ENCODE data around the gene KLHDC7A.

GRCh38 chr1:18480315-18481189, at the start of gene KLHDC7A:
- no peak for TF ChIP-seq CTCF (conservative IDR thresholded peaks at IDR 0.05; ENCODE audit: low read depth, low read length)
- no peak for TF ChIP-seq EZH2phosphoT487 (IDR thresholded peaks at IDR 0.05; ENCODE audit: borderline replicate concordance, low read length)
- no peak for TF ChIP-seq EZH2 (IDR thresholded peaks at IDR 0.05; ENCODE audit: low read length, unreplicated experiment)

Measured in PC-3 (cell line).